ENCODE data around the gene ZNF562.

DNA sequence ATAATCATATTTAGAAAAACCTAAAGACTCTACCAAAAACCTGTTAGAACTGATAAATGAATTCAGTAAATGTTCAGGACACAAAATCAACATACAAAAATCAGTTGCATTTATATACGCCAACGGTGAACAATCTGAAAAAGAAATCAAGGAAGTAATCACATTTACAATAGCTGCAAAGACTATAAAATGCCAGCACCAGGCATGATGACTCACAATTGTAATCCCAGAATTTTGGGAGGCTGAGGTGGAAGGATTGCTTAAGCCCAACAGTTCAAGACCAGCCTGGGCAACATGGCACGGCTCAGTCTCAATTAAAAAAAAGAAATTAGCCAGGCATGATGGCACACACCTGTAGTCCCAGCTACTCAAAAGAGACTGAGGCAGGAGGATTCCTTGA is 7.0 kb downstream of the ZNF562 start:
- TF ChIP-seq, protein P1, sequence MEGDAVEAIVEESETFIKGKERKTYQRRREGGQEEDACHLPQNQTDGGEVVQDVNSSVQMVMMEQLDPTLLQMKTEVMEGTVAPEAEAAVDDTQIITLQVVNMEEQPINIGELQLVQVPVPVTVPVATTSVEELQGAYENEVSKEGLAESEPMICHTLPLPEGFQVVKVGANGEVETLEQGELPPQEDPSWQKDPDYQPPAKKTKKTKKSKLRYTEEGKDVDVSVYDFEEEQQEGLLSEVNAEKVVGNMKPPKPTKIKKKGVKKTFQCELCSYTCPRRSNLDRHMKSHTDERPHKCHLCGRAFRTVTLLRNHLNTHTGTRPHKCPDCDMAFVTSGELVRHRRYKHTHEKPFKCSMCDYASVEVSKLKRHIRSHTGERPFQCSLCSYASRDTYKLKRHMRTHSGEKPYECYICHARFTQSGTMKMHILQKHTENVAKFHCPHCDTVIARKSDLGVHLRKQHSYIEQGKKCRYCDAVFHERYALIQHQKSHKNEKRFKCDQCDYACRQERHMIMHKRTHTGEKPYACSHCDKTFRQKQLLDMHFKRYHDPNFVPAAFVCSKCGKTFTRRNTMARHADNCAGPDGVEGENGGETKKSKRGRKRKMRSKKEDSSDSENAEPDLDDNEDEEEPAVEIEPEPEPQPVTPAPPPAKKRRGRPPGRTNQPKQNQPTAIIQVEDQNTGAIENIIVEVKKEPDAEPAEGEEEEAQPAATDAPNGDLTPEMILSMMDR (IDR thresholded peaks at IDR 0.05), result no peak
- TF ChIP-seq CHD2 (IDR thresholded peaks at IDR 0.05; ENCODE audit: low read length, partially characterized antibody), result no peak
- TF ChIP-seq CEBPB (IDR thresholded peaks at IDR 0.05), result no peak
